Skeletal muscle satellite cell (primary cell): ENCODE data around the gene PTPRG.

Experiments used
- H3K27me3 ChIP-seq: 2 replicates; pipeline ENCODE4 v1.7.0; 2013; ENCODE audit warnings: low read length; ENCODE audit not compliant: control insufficient read depth, insufficient read depth
- H3K36me3 ChIP-seq: 2 replicates; pipeline ENCODE4 v1.7.0; 2013; ENCODE audit warnings: mild to moderate bottlenecking, control low read depth, low read length; ENCODE audit not compliant: insufficient read depth
- H3K4me1 ChIP-seq: 2 replicates; pipeline ENCODE4 v1.7.0; 2013; ENCODE audit warnings: low read length; ENCODE audit not compliant: control insufficient read depth, insufficient read depth
- H3K4me2 ChIP-seq: 2 replicates; pipeline ENCODE4 v1.7.0; 2013; ENCODE audit warnings: mild to moderate bottlenecking, low read length
- H3K4me3 ChIP-seq: 2 replicates; pipeline ENCODE4 v1.7.0; 2013; ENCODE audit warnings: low read length
- H3K9ac ChIP-seq: 2 replicates; pipeline ENCODE4 v1.7.0; 2013; ENCODE audit warnings: mild to moderate bottlenecking, low read depth, low read length, moderate library complexity
- H3K9me3 ChIP-seq: replicated peaks from 2 replicates; pipeline ENCODE4 v1.7.0; 2013; ENCODE audit warnings: mild to moderate bottlenecking, control low read depth, low read length

Gene PTPRG

GRCh38 chr3:61901986-61902385 is 340.6 kb downstream of the PTPRG start:
- no peak overlapping the region for H3K4me3 ChIP-seq
- no peaks in the 10 kb centered on the region for H3K27me3 ChIP-seq
- peaks cover 4% of the 10 kb centered on the region for H3K4me1 ChIP-seq
- no peaks in the 10 kb centered on the region for H3K9me3 ChIP-seq
- no peak overlapping the region for H3K9ac ChIP-seq
- H3K36me3 ChIP-seq: no peaks in the 10 kb centered on the region
- H3K4me2 ChIP-seq: no peak overlapping the region

DNA sequence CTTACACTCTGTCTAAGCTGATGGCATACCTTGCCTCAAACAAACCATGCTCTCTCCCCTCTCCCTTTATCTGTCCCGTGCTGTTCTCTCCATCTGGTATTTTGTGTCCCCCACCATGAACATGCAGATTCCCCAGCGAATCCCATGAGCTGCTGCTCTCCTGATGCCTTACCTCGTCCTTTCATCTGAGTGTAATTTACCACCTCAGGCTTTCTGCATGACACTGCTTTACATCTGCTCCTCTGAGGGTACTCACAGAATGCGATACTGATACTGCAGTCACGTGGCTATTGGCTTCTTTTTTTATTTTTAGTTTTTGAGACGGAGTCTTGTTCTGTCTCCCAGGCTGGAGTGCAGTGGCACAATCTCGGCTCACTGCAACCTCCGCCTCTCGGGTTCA is 341.7 kb downstream of the PTPRG start:
- Histone ChIP-seq H3K9ac (no peak overlapping the region), H3K9me3 (no peaks in the 10 kb centered on the region), H3K27me3 (no peaks in the 10 kb centered on the region), H3K36me3 (no peaks in the 10 kb centered on the region), H3K4me2 (no peak overlapping the region), H3K4me3 (no peak overlapping the region), H3K4me1 (peaks cover 4% of the 10 kb centered on the region)

GRCh38 chr3:61903931-61904657 is 342.7 kb downstream of the PTPRG start:
- Histone ChIP-seq H3K9ac (no peak overlapping the region), H3K4me2 (peak overlapping the region; percentile 7)

DNA sequence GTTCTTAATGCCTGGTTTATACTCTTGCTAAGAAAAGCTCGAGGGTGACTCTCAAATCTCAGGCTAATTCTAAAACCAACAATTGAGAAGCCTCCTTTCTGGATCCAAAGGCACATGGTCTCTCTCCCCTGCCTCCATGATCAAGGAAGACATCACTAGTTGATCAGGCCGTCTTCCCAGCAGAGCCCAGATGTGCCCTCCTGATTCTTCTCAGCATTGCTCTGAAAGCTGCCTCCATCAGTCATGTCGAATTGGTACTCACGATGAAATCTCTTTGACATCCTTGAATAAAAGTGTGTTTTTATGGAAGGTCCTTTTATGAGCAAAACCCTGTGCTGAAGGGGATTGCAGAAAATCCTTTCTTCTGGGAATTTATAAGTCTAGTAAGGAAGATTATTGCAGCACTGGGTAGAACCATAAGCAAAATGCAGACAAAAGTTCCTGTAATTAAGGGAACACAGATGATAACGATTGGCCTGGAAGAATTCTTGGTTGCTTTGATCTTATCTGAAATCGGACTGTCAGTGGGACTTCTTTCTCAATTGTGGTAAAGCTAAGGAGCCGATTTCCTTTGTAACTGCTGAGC is 345.9 kb downstream of the PTPRG start:
- Histone ChIP-seq H3K9ac (no peak overlapping the region), H3K36me3 (no peaks in the 10 kb centered on the region), H3K4me3 (no peak overlapping the region), H3K4me2 (no peak overlapping the region), H3K9me3 (no peaks in the 10 kb centered on the region), H3K27me3 (no peaks in the 10 kb centered on the region), H3K4me1 (peaks cover 5% of the 10 kb centered on the region)

More at GRCh38 chr3:61903931-61904657, 342.7 kb downstream of the PTPRG start:
- Histone ChIP-seq H3K36me3 (no peaks in the 10 kb centered on the region), H3K4me3 (no peak overlapping the region), H3K9me3 (no peaks in the 10 kb centered on the region), H3K27me3 (no peaks in the 10 kb centered on the region), H3K4me1 (peaks cover 9% of the 10 kb centered on the region)

DNA sequence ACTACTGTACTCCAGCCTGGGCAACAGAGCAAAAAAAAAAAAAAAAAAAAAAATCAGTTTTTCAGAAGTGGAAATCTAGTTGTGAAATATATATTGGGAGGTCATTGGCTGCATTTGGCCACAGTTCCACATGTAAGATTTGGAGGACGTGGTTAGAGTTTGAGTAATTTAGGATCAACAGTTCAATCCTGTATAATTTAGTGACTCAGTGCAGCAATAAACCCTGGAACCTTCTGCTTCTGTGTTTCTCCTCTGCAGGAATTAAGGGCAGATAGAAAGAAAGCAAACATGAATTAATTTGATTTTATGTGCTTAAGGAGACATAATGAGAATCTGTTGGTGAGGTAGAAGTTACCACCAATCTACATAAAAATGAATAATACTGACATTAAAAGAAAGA is 347.0 kb downstream of the PTPRG start:
- Histone ChIP-seq H3K4me3 (no peak overlapping the region), H3K9me3 (no peaks in the 10 kb centered on the region), H3K4me1 (peaks cover 5% of the 10 kb centered on the region), H3K4me2 (no peak overlapping the region), H3K9ac (no peak overlapping the region), H3K27me3 (no peaks in the 10 kb centered on the region), H3K36me3 (no peaks in the 10 kb centered on the region)

GRCh38 chr3:61910732-61911131 is 349.4 kb downstream of the PTPRG start:
- no peaks in the 10 kb centered on the region for H3K9me3 ChIP-seq
- no peaks in the 10 kb centered on the region for H3K27me3 ChIP-seq
- peaks cover 5% of the 10 kb centered on the region for H3K4me1 ChIP-seq
- H3K4me3 ChIP-seq: no peak overlapping the region
- H3K36me3 ChIP-seq: no peaks in the 10 kb centered on the region
- no peak overlapping the region for H3K4me2 ChIP-seq
- no peak overlapping the region for H3K9ac ChIP-seq

GRCh38 chr3:61912158-61912557 is 350.8 kb downstream of the PTPRG start:
- H3K9ac ChIP-seq: no peak overlapping the region
- H3K4me1 ChIP-seq: peaks cover 5% of the 10 kb centered on the region

GRCh38 chr3:61913701-61914100 is 352.3 kb downstream of the PTPRG start:
- Histone ChIP-seq H3K4me3 (no peak overlapping the region), H3K9ac (no peak overlapping the region), H3K4me1 (peaks cover 3% of the 10 kb centered on the region), H3K27me3 (no peaks in the 10 kb centered on the region), H3K4me2 (no peak overlapping the region), H3K36me3 (no peaks in the 10 kb centered on the region), H3K9me3 (no peaks in the 10 kb centered on the region)

More at GRCh38 chr3:61912158-61912557, 350.8 kb downstream of the PTPRG start:
- H3K9me3 ChIP-seq: no peaks in the 10 kb centered on the region
- no peak overlapping the region for H3K4me2 ChIP-seq
- H3K4me3 ChIP-seq: no peak overlapping the region
- no peaks in the 10 kb centered on the region for H3K36me3 ChIP-seq
- H3K27me3 ChIP-seq: no peaks in the 10 kb centered on the region

DNA sequence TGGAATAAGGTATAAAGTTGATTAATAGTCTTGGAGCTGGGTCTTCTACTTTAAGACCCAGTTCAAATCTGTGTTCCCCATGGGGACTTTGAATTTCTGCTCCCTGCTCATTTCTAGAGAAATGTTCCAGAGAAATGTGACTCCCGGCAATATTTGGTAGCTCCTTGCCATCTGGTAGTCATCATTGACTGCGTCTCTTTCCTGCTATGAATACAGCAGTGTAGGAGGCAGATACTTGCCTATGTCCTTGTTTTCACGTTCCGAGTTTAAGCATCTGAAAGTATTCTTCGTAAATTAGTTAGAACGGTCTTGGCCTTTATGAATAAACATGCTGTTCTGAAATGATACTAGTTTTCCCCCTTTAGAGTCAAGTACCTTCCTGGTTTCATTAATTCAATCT is 352.9 kb downstream of the PTPRG start:
- Histone ChIP-seq H3K9ac (no peak overlapping the region), H3K4me1 (peaks cover 4% of the 10 kb centered on the region), H3K9me3 (no peaks in the 10 kb centered on the region), H3K36me3 (no peaks in the 10 kb centered on the region), H3K4me3 (no peak overlapping the region), H3K4me2 (no peak overlapping the region), H3K27me3 (no peaks in the 10 kb centered on the region)

GRCh38 chr3:61915296-61915695 is 353.9 kb downstream of the PTPRG start:
- H3K36me3 ChIP-seq: no peaks in the 10 kb centered on the region
- no peak overlapping the region for H3K4me3 ChIP-seq
- H3K9ac ChIP-seq: no peak overlapping the region
- no peaks in the 10 kb centered on the region for H3K27me3 ChIP-seq
- no peak overlapping the region for H3K4me2 ChIP-seq
- H3K9me3 ChIP-seq: no peaks in the 10 kb centered on the region
- peaks cover 4% of the 10 kb centered on the region for H3K4me1 ChIP-seq

DNA sequence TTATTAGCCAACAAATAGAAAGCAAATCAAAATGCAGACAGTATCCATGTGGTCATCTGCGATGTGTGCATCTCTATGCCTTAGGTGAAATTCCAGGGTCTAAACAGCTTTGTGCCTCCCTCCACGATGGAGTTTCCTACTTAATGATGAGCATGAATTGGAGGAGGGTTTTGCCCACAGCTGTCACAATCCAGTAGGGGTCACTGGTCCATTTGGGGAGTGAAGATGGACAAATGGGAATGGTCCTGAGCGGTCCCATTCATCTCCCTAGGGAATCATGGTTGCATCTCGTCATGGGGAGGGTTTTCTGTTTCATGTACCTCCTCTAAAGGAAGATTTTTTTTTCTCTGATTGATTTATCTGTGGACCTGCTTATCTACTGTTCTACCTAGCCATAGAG is 358.0 kb downstream of the PTPRG start:
- no peak overlapping the region for H3K4me3 ChIP-seq
- no peaks in the 10 kb centered on the region for H3K27me3 ChIP-seq
- H3K36me3 ChIP-seq: no peaks in the 10 kb centered on the region
- H3K9me3 ChIP-seq: no peaks in the 10 kb centered on the region
- no peak overlapping the region for H3K9ac ChIP-seq
- H3K4me1 ChIP-seq: peaks cover 4% of the 10 kb centered on the region
- no peak overlapping the region for H3K4me2 ChIP-seq

DNA sequence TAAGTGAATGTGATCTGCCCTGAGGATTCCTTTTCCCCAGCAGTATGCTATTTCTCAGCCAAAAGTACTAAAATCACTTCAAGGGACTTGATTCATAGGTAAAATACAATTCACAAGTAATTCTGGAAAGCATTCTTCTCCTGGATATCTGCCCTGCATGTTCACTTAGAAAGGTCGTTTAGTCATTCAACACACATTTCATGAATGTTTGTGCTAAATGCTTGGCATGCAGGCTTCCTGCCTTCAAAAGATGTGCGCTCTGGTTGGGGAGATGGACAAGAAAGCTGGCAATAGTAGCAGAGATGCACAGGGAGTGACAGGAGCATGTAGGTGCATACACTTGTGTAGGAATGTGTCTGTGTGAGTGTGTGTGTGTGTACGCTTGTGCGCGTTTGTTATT is 360.7 kb downstream of the PTPRG start:
- Histone ChIP-seq H3K9me3 (no peaks in the 10 kb centered on the region), H3K4me2 (no peak overlapping the region), H3K4me3 (no peak overlapping the region), H3K4me1 (peaks cover 10% of the 10 kb centered on the region), H3K36me3 (no peaks in the 10 kb centered on the region), H3K27me3 (no peaks in the 10 kb centered on the region), H3K9ac (no peak overlapping the region)
